CD14-positive monocyte (primary cell): ENCODE data around the gene PGR. TPM values are rescaled to one million over a fixed set of nuclear protein-coding genes. Genes with fewer than 3 reads are reported as not detected.

ENCODE experiments used
- DNase-seq, 3 donors: peaks; one replicate each; pipeline ENCODE4 v3.0.0-alpha.2; 2011 to 2022
- H2AFZ ChIP-seq: 2 replicates; pipeline ENCODE4 v1.6.0; 2012; ENCODE audit warnings: mild to moderate bottlenecking, low read depth, low read length, inconsistent platforms; ENCODE audit not compliant: insufficient read depth, poor library complexity, severe bottlenecking
- H3K27ac ChIP-seq, 2 donors: 1 replicate in 1 of 2; 2 replicates in 1 of 2; pipeline ENCODE4 v1.5.1; 2012 to 2013; ENCODE audit warnings: low read length in 2 of 2, control low read depth in 1 of 2, inconsistent platforms in 1 of 2, low read depth in 1 of 2, mild to moderate bottlenecking in 1 of 2
- H3K27me3 ChIP-seq, 2 donors: one replicate each; pipeline versions ENCODE4 v1.6.0 to v1.6.1; 2011 to 2013; ENCODE audit warnings: low read length in 2 of 2; ENCODE audit not compliant: control insufficient read depth in 2 of 2, insufficient read depth in 2 of 2
- H3K36me3 ChIP-seq, 2 donors: replicated peaks in 1 of 2; 1 replicate in 1 of 2; 2 replicates in 1 of 2; pipeline versions ENCODE4 v1.5.1 to v1.6.1; 2012 to 2013; ENCODE audit warnings: low read length in 2 of 2, control low read depth in 1 of 2, inconsistent platforms in 1 of 2, mild to moderate bottlenecking in 1 of 2; ENCODE audit not compliant: insufficient read depth in 2 of 2, control insufficient read depth in 1 of 2
- H3K4me1 ChIP-seq, 2 donors: 1 replicate in 1 of 2; 2 replicates in 1 of 2; pipeline versions ENCODE4 v1.5.1 to v1.6.1; 2012 to 2013; ENCODE audit warnings: low read length in 2 of 2, control low read depth in 1 of 2, inconsistent platforms in 1 of 2, mild to moderate bottlenecking in 1 of 2, moderate library complexity in 1 of 2; ENCODE audit not compliant: insufficient read depth in 2 of 2, control insufficient read depth in 1 of 2
- H3K4me2 ChIP-seq: replicated peaks from 2 replicates; pipeline ENCODE3; 2012; ENCODE audit warnings: low read length, moderate library complexity, mild to moderate bottlenecking; ENCODE audit not compliant: poor library complexity, severe bottlenecking; ENCODE audit errors: extremely low read depth
- H3K4me3 ChIP-seq, 3 experiments: fragments of 200-600 bp in 1 of 3; sonication (generic) in 1 of 3; replicated peaks in 1 of 3; 1 replicate in 2 of 3; 2 replicates in 1 of 3; pipeline ENCODE4 v1.5.1; 2011 to 2013; ENCODE audit warnings: low read length in 3 of 3, mild to moderate bottlenecking in 3 of 3, control low read depth in 2 of 3, low read depth in 2 of 3, inconsistent platforms in 1 of 3, moderate library complexity in 1 of 3
- H3K79me2 ChIP-seq: 2 replicates; pipeline ENCODE4 v1.6.0; 2012; ENCODE audit warnings: mild to moderate bottlenecking, control low read depth, inconsistent platforms, low read length, moderate library complexity; ENCODE audit not compliant: insufficient read depth
- H3K9ac ChIP-seq: 2 replicates; pipeline ENCODE4 v1.6.0; 2017; ENCODE audit warnings: low read length, mild to moderate bottlenecking; ENCODE audit not compliant: insufficient read depth, poor library complexity, severe bottlenecking
- H3K9me3 ChIP-seq, 2 donors: replicated peaks in 1 of 2; 1 replicate in 1 of 2; 2 replicates in 1 of 2; pipeline versions ENCODE4 v1.5.1 to v1.6.1; 2012 to 2013; ENCODE audit warnings: low read length in 2 of 2, control low read depth in 1 of 2; ENCODE audit not compliant: control insufficient read depth in 1 of 2, insufficient read depth in 1 of 2
- H4K20me1 ChIP-seq: 2 replicates; pipeline ENCODE4 v1.6.0; 2012; ENCODE audit warnings: mild to moderate bottlenecking, low read length, control low read depth, moderate library complexity; ENCODE audit not compliant: insufficient read depth
- H3K27ac Mint-ChIP-seq, 7 donors: one replicate each; pipeline ENCODE4 v1.8.0; 2020; ENCODE audit warnings: mild to moderate bottlenecking in 7 of 7, mixed read lengths in 7 of 7, moderate library complexity in 6 of 7, inconsistent platforms in 2 of 7
- H3K27me3 Mint-ChIP-seq, 3 donors: one replicate each; pipeline ENCODE4 v1.8.0; 2021 to 2022; ENCODE audit warnings: low read depth in 3 of 3, mild to moderate bottlenecking in 3 of 3, mixed read lengths in 3 of 3, moderate library complexity in 3 of 3, inconsistent platforms in 1 of 3
- H3K36me3 Mint-ChIP-seq, 2 donors: one replicate each; pipeline ENCODE4 v1.8.0; 2020; ENCODE audit warnings: mixed read lengths in 2 of 2, inconsistent platforms in 1 of 2, mild to moderate bottlenecking in 1 of 2
- H3K4me1 Mint-ChIP-seq: one replicate; pipeline ENCODE4 v1.8.0; 2020; ENCODE audit warnings: mild to moderate bottlenecking, mixed read lengths
- H3K4me3 Mint-ChIP-seq, 2 donors: one replicate each; pipeline ENCODE4 v1.8.0; 2020; ENCODE audit warnings: mild to moderate bottlenecking in 2 of 2, mixed read lengths in 2 of 2, moderate library complexity in 1 of 2
- H3K9me3 Mint-ChIP-seq, 7 donors: one replicate each; pipeline ENCODE4 v1.8.0; 2020 to 2022; ENCODE audit warnings: mixed read lengths in 7 of 7, mild to moderate bottlenecking in 6 of 7, moderate library complexity in 6 of 7, inconsistent platforms in 2 of 7
- WGBS: methylation state at CpG from one replicate; pipeline ENCODE4 v1.1.5; 2013; ENCODE audit warnings: missing lambda C conversion rate; ENCODE audit not compliant: insufficient coverage; 5-methylcytosine and 5-hydroxymethylcytosine counted together
- intact Hi-C, 2 donors: fragments of 100-400 bp; cut with micrococcal nuclease; formaldehyde crosslinking; loops; one replicate each; pipeline versions ENCODE4 v1.15.0 to v1.15.1; 2023
- polyA plus RNA-seq, 3 donors: library from polyadenylated mRNA; depleted of rRNA in 1 of 3; unstranded in 2 of 3; stranded (reverse) in 1 of 3; fragments of 300-500 nt in 2 of 3; fragments of >200 nt in 1 of 3; fragmentation: Illumina TruSeq in 2 of 3; gene quantifications; 1 replicate in 2 of 3; 2 replicates in 1 of 3; pipeline ENCODE4 v1.2.3, GENCODE V29; 2012 to 2021
- TF ChIP-seq, protein P1 (sequence below): fragments of 200-600 bp; IDR thresholded peaks from one replicate; pipeline ENCODE4 v1.8.0; 2022; ENCODE audit warnings: antibody characterized with exemption, mild to moderate bottlenecking

Gene PGR
- polyA plus RNA-seq, 3 donors, result not detected

DNA sequence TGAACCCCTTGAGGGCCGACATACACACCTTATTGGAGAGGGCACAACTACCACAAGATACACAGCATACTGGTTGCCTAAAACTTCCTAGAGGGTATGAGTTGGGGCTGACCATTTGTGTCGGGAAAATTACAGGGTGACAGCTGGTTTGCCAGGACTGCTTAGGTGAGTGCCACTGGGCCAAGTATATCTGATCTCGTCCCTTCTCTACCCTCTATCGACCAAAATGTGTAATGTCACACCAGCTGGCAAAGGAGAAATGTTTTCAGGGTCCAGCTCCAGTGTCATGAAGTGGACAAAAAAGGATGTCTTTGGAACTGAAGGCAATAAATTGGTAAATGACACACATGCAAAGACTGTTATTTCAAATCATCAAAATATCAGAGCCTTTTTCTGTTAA is 126.1 kb downstream of the PGR start:
- intact Hi-C loops, result no loop called here
- peaks cover 0 to 3% (median 0%) of the 10 kb centered on the region in 3 donors for H3K27me3 Mint-ChIP-seq
- H3K36me3 Mint-ChIP-seq, result no peaks in the 10 kb centered on the region
- no peak overlapping the region for H3K27ac Mint-ChIP-seq
- WGBS, result no CpG with 5 or more reads among the region's 4 CpGs
- Histone ChIP-seq H2AFZ (no peak overlapping the region), H3K27me3 (no peaks in the 10 kb centered on the region), H3K4me2 (no peak overlapping the region), H4K20me1 (no peaks in the 10 kb centered on the region), H3K9ac (no peak overlapping the region), H3K79me2 (no peaks in the 10 kb centered on the region), H3K4me3 (no peak overlapping the region), H3K36me3 (no peaks in the 10 kb centered on the region), H3K27ac (no peak overlapping the region), H3K4me1 (peaks cover 0 to under 1% of the 10 kb centered on the region in 2 donors), H3K9me3 (peaks cover 0 to 8% of the 10 kb centered on the region in 2 donors)
- TF ChIP-seq, protein P1, sequence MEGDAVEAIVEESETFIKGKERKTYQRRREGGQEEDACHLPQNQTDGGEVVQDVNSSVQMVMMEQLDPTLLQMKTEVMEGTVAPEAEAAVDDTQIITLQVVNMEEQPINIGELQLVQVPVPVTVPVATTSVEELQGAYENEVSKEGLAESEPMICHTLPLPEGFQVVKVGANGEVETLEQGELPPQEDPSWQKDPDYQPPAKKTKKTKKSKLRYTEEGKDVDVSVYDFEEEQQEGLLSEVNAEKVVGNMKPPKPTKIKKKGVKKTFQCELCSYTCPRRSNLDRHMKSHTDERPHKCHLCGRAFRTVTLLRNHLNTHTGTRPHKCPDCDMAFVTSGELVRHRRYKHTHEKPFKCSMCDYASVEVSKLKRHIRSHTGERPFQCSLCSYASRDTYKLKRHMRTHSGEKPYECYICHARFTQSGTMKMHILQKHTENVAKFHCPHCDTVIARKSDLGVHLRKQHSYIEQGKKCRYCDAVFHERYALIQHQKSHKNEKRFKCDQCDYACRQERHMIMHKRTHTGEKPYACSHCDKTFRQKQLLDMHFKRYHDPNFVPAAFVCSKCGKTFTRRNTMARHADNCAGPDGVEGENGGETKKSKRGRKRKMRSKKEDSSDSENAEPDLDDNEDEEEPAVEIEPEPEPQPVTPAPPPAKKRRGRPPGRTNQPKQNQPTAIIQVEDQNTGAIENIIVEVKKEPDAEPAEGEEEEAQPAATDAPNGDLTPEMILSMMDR, result no peak
- H3K4me3 Mint-ChIP-seq, result no peak overlapping the region
- no peaks in the 10 kb centered on the region for H3K4me1 Mint-ChIP-seq
- peaks cover 0 to 11% (median 6%) of the 10 kb centered on the region in 7 donors for H3K9me3 Mint-ChIP-seq
- DNase-seq, result no peak

DNA sequence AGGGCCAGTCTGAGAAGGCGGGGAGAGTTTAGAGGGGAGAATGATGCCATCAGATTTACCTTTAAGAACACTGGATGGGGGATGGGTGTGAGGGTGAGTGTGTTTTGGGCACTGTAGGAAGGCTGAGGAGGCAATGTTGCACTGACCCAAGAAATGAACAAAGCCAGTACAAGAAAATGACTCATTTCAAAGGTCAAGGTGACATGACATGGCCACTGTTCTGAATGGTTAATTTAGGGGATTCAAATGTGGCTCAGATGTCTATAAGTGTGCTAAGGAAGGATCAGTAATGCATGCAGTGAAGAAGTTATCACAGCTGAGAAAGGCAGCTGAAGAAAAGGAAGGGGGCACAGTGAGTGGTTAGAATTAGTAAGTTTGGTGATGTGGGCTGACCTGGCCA is 129.9 kb downstream of the PGR start:
- DNase-seq, result no peak
- Mint-ChIP-seq H3K4me1 (no peaks in the 10 kb centered on the region), H3K27ac (no peak overlapping the region), H3K27me3 (no peaks in the 10 kb centered on the region), H3K4me3 (no peak overlapping the region), H3K36me3 (no peaks in the 10 kb centered on the region), H3K9me3 (peaks cover 0 to 10% (median 3%) of the 10 kb centered on the region in 7 donors)
- no peak overlapping the region for H3K27ac ChIP-seq
- H3K4me2 ChIP-seq, result no peak overlapping the region
- WGBS, result no CpG with 5 or more reads among the region's 1 CpG
- H3K9me3 ChIP-seq, result peaks cover 0 to 5% of the 10 kb centered on the region in 2 donors
- H3K4me3 ChIP-seq, result no peak overlapping the region
- no peak overlapping the region for H3K9ac ChIP-seq
- H4K20me1 ChIP-seq, result no peaks in the 10 kb centered on the region
- intact Hi-C loops, result no loop called here
- TF ChIP-seq, protein P1, result no peak
- H2AFZ ChIP-seq, result no peak overlapping the region
- H3K79me2 ChIP-seq, result no peaks in the 10 kb centered on the region
- no peaks in the 10 kb centered on the region for H3K36me3 ChIP-seq
- H3K27me3 ChIP-seq, result no peaks in the 10 kb centered on the region
- H3K4me1 ChIP-seq, result no peaks in the 10 kb centered on the region
